OCI-M1 (cell line): ENCODE measurements around the gene SUCLG2.
A peak's percentile ranks its signal among the peaks of the same experiment; 100 is the strongest.

Experiments
- DNase-seq: peaks from one replicate; lab custom pipeline; 2025; lab: John Stamatoyannopoulos, UW

Gene SUCLG2

GRCh38 chr3:67609709-67610108 is 44.7 kb downstream of the SUCLG2 start:
- DNase-seq: no peak

GRCh38 chr3:67608034-67608433 is 46.4 kb downstream of the SUCLG2 start:
- no peak for DNase-seq

- no peak for DNase-seq
Measured at GRCh38 chr3:67605377-67605776, 49.0 kb downstream of the SUCLG2 start.

GRCh38 chr3:67602816-67603215 is 51.6 kb downstream of the SUCLG2 start:
- peak; percentile 6 for DNase-seq

GRCh38 chr3:67601919-67602608 is 52.3 kb downstream of the SUCLG2 start:
- DNase-seq: peak; percentile 7

DNA sequence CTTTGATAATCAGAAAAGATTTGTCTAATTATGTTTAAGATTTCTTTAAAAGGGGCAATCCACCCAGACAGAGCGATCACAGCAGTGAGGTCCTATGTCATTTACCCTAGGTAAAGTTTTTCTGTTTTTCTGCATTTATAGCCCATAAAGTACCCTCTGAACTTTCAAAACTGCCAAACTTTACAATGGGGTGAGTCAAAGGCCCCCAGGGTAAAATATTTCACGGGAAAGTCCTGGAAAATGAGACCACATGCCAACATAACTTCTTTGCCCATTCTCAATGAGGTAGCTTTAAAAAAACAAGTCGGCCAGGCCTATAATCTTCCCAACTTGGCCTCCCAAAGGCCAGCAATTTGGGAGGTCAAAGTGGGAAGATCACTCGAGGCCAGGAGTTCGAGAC is 53.0 kb downstream of the SUCLG2 start:
- DNase-seq: no peak

DNA sequence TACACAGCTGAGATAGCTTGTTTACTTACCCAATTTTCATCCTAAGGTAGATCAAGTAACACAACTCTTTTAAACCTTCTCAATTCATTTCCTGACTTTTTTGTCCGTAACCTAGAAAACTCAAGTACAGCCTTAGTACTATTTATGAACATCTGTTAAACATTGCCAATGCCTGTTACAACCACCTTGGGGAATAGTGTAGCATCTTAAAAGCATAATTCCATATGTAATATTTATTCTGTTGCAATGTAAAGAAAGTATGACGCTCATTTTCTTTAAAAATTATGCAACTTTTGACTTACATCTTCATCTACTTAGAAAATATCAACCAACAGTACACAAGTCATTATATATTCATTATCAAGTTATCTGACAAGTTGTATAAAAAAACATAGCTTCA is 54.6 kb downstream of the SUCLG2 start:
- DNase-seq: no peak

GRCh38 chr3:67598814-67599556 is 55.4 kb downstream of the SUCLG2 start:
- no peak for DNase-seq

DNA sequence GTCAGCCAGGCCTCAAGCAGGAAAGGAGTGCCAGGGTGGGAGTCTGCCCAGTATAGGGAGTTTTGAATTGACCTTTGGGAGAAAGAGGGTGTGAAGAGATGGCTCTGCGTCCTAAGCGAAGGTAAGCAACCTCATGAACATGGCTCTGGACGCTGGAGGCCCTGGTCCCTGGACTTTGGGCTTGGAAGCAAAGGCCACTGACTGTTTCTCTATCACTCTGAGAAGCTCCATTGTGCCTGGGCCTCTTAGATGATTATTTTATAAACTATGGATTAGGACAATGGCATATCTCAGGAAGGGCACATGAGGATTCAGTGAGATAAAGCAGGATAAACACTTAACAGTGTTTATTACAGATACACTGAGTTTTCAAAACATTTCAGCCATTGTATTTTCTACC is 59.0 kb downstream of the SUCLG2 start:
- no peak for DNase-seq

GRCh38 chr3:67593761-67594234 is 60.6 kb downstream of the SUCLG2 start:
- no peak for DNase-seq

DNA sequence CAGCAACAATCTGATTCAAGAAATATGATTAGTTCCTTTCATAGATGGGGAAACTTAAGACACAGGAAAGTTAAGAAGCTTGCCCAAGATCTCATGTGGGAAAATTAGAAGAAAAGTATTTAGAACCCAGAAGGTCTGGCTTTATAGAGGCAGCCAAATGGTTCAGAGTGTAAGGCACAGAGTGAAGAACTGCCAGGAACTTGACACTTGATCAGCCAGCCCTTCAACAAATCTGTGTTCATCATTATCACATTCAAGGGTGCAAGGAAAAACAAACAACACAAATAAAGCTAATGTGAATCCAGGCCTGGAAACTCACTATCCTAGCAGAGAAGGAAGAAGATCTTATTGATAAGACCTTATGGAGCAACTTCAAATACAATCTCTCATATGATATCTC is 62.4 kb downstream of the SUCLG2 start:
- no peak for DNase-seq

DNA sequence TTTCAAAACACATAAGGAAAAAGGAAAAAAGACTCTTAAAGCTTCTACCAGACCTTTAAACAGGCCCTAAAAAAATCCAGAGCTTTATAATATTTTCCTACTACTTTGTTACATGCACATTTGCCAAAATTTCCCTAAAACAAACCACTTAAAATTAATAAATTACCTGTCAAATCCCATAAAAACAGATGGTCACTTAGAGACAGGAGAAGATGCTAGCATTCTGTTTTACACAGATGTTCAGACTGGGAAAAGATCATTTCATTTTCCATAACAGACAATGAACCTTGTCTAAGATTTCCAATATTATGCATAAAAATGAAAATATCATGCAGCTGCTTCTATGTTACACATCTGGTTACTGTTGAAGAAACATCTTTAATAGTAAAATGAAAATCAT is 66.6 kb downstream of the SUCLG2 start:
- no peak for DNase-seq

GRCh38 chr3:67587301-67587700 is 67.1 kb downstream of the SUCLG2 start:
- no peak for DNase-seq

GRCh38 chr3:67584608-67585007 is 69.8 kb downstream of the SUCLG2 start:
- DNase-seq: peak; percentile 0

- DNase-seq: no peak
Measured at GRCh38 chr3:67580430-67581000, 73.9 kb downstream of the SUCLG2 start.

DNA sequence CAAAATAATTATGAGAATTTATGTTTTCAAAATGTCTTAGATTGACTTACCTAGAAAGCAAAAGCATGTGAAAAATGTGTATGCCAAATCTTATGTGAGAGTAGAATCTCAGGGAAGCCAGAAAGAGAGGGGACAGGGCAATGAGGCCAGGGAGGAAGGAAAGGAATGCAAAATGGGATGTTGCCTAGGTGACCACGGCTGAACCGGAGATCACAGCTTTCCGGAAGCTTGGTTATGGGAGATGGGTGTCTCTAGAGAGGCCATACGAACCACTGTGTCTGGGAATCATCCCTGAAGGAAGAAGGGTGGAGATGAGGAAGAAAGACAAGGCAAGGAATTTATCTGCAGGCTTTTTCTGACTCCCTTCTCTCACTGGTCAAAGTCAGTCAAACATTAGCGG is 76.0 kb downstream of the SUCLG2 start:
- DNase-seq: no peak

DNA sequence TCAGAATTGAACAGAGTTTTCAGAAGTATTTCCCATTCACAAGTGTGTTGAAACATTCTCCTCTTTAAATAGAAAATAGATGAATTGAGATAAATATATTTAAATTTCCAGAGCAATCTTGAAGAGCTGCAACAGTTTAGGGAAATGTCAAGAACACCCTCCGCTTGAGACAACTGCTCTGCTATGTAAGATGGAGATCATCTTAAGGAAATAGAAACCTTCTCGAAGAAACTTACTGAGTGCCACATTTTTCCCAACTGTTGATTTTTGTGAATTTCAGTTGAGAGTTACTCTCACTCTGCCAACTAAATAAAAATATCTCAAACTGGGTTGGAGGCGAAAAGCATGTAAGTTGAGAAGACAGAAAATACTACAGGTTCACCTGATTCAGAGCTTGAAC is 78.0 kb downstream of the SUCLG2 start:
- DNase-seq: no peak

GRCh38 chr3:67569324-67569723 is 85.1 kb downstream of the SUCLG2 start:
- DNase-seq: no peak

DNA sequence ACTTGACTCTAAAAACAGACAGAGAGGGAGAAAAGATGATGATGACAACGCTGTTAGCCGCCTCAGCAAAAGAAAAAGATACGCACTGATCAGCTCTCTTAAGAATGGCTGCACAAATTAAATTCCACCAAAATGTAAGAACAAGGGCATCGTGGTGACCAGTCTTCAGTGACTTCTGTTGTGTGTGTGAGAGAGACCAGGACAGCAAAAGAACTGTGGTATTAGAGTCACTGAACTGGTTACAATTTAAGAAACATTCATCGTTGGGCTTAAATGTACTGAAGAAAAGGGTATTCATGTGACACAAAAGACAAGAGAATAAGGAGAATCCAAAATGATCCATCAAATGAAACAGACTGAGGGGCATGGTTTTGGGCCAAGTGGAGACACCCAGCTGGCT is 86.5 kb downstream of the SUCLG2 start:
- no peak for DNase-seq

DNA sequence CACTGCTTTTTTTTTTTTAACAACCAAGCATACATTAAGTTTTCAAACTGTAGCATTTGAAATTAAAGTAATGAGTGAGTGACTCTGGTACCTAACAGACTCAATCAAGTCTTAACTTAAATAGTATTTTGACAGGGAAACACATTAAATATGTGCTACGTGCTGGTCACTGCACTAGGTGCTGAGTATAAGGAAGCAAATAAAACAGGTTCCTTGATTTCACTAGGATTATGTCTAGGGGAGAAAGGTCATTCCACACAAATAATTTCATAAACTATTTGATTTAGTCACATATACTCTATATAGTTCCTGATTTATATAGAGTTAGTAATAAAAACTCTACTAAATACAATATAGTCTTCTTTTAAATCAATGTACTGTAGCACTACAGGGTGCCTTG is 89.4 kb downstream of the SUCLG2 start:
- no peak for DNase-seq

- DNase-seq: no peak
Measured at GRCh38 chr3:67564008-67564407, 90.4 kb downstream of the SUCLG2 start.

GRCh38 chr3:67561667-67562394 is 92.6 kb downstream of the SUCLG2 start:
- DNase-seq: no peak

- DNase-seq: no peak
Measured at GRCh38 chr3:67561266-67561665, 93.1 kb downstream of the SUCLG2 start.
